HG03558 (cell line): ENCODE data around the gene OSBPL3.

Experiments used
- ATAC-seq: cut with Tn5 transposase; IDR thresholded peaks from one replicate; pipeline ENCODE4 v1.9.1; 2021; ENCODE audit warnings: moderate number of reproducible peaks; ENCODE audit not compliant: unreplicated experiment; ENCODE audit errors: extremely low read depth

The OSBPL3 gene

GRCh38 chr7:24903559-24903958 lies 76.4 kb downstream of the OSBPL3 start:
- ATAC-seq, result no peak

GRCh38 chr7:24902931-24903330 lies 77.0 kb downstream of the OSBPL3 start:
- ATAC-seq, result no peak

- no peak for ATAC-seq
Measured at GRCh38 chr7:24902276-24902675, 77.7 kb downstream of the OSBPL3 start.

GRCh38 chr7:24899905-24900304 lies 80.1 kb downstream of the OSBPL3 start:
- ATAC-seq, result no peak

- ATAC-seq, result no peak
Measured at GRCh38 chr7:24899161-24899560, 80.8 kb downstream of the OSBPL3 start.

GRCh38 chr7:24898691-24899090 lies 81.3 kb downstream of the OSBPL3 start:
- no peak for ATAC-seq

- peak; percentile 54 for ATAC-seq
Measured at GRCh38 chr7:24896031-24896501, 83.9 kb downstream of the OSBPL3 start.

GRCh38 chr7:24894429-24895221 lies 85.4 kb downstream of the OSBPL3 start:
- ATAC-seq, result no peak

- no peak for ATAC-seq
Measured at GRCh38 chr7:24891311-24891735, 88.7 kb downstream of the OSBPL3 start.

- no peak for ATAC-seq
Measured at GRCh38 chr7:24889611-24890010, 90.4 kb downstream of the OSBPL3 start.

GRCh38 chr7:24888653-24889052 lies 91.3 kb downstream of the OSBPL3 start:
- ATAC-seq, result no peak

- ATAC-seq, result no peak
Measured at GRCh38 chr7:24885716-24886115, 94.3 kb downstream of the OSBPL3 start.

- no peak for ATAC-seq
Measured at GRCh38 chr7:24885305-24885704, 94.7 kb downstream of the OSBPL3 start.

GRCh38 chr7:24884401-24884800 lies 95.6 kb downstream of the OSBPL3 start:
- no peak for ATAC-seq

- ATAC-seq, result no peak
Measured at GRCh38 chr7:24883622-24884013, 96.4 kb downstream of the OSBPL3 start.

- ATAC-seq, result no peak
Measured at GRCh38 chr7:24882989-24883621, 96.9 kb downstream of the OSBPL3 start.

GRCh38 chr7:24881623-24882022 lies 98.4 kb downstream of the OSBPL3 start:
- no peak for ATAC-seq

- no peak for ATAC-seq
Measured at GRCh38 chr7:24880886-24881285, 99.1 kb downstream of the OSBPL3 start.

- ATAC-seq, result no peak
Measured at GRCh38 chr7:24879291-24879690, 100.7 kb downstream of the OSBPL3 start.

- peak; percentile 81 for ATAC-seq
Measured at GRCh38 chr7:24877790-24878311, 102.1 kb downstream of the OSBPL3 start.

GRCh38 chr7:24874791-24875190 lies 105.2 kb downstream of the OSBPL3 start:
- no peak for ATAC-seq
